Hepatocyte (in vitro differentiated cells): Measurements from ENCODE around the gene POU2F2.

Experiments
- CTCF ChIP-seq: fragments of 200-600 bp; sonication (generic); IDR thresholded peaks from 2 replicates; pipeline ENCODE4 v1.5.1; 2016; ENCODE audit warnings: antibody characterized with exemption, mild to moderate bottlenecking; ENCODE audit not compliant: poor library complexity
- EZH2 ChIP-seq: fragments of 200-600 bp; sonication (generic); IDR thresholded peaks from 2 replicates; pipeline ENCODE4 v1.6.1; 2016; ENCODE audit warnings: antibody characterized with exemption, mild to moderate bottlenecking, borderline replicate concordance
- EZH2phosphoT487 ChIP-seq: fragments of 200-600 bp; sonication (generic); IDR thresholded peaks from one replicate; pipeline ENCODE4 v1.6.1; 2018; ENCODE audit warnings: antibody characterized with exemption, mild to moderate bottlenecking, low read depth, moderate library complexity; ENCODE audit not compliant: unreplicated experiment, severe bottlenecking

- TF ChIP-seq CTCF (no peak), EZH2 (no peak), EZH2phosphoT487 (no peak)
Measured at GRCh38 chr19:42059196-42059595, 73.0 kb downstream of the POU2F2 start.
